MM.1S (cell line): Measurements from ENCODE around the gene ARHGEF10L.

ENCODE experiments used
- DNase-seq: peaks from one replicate; pipeline ENCODE4 v3.0.0-alpha.2; 2015
- H2AFZ ChIP-seq: fragments of 300-600 bp; sonication (generic); 2 replicates; pipeline ENCODE4 v1.6.0; 2016; ENCODE audit warnings: antibody characterized with exemption, low read length
- H3F3A ChIP-seq: fragments of 300-600 bp; sonication (generic); 2 replicates; pipeline ENCODE4 v1.6.1; 2016; ENCODE audit warnings: mild to moderate bottlenecking, antibody characterized with exemption, low read length, moderate library complexity, mixed read lengths; ENCODE audit not compliant: insufficient read depth
- H3K27ac ChIP-seq: fragments of 300-600 bp; sonication (generic); 2 replicates; pipeline ENCODE4 v1.5.1; 2016; ENCODE audit warnings: mild to moderate bottlenecking, low read length
- H3K27me3 ChIP-seq: fragments of 300-600 bp; sonication (generic); replicated peaks from 2 replicates; pipeline ENCODE4 v1.6.0; 2016; ENCODE audit warnings: low read length; ENCODE audit not compliant: insufficient read depth
- H3K36me3 ChIP-seq: fragments of 300-600 bp; sonication (generic); replicated peaks from 2 replicates; pipeline ENCODE4 v1.6.1; 2016; ENCODE audit warnings: mild to moderate bottlenecking, low read length, mixed read lengths; ENCODE audit not compliant: insufficient read depth
- H3K4me1 ChIP-seq: fragments of 300-600 bp; sonication (generic); 2 replicates; pipeline ENCODE4 v1.6.1; 2016; ENCODE audit warnings: low read length, mixed read lengths
- H3K4me2 ChIP-seq: fragments of 300-600 bp; sonication (generic); 2 replicates; pipeline ENCODE4 v1.6.0; 2016; ENCODE audit warnings: low read depth, low read length
- H3K4me3 ChIP-seq: fragments of 300-600 bp; sonication (generic); 2 replicates; pipeline ENCODE4 v1.5.1; 2016; ENCODE audit warnings: low read length, mixed read lengths
- H3K79me2 ChIP-seq: fragments of 300-600 bp; sonication (generic); 2 replicates; pipeline ENCODE4 v1.6.1; 2016; ENCODE audit warnings: mixed run types, low read length, mixed read lengths
- H3K9ac ChIP-seq: fragments of 300-600 bp; sonication (generic); 2 replicates; pipeline ENCODE4 v1.6.1; 2016; ENCODE audit warnings: low read length, mixed read lengths
- H3K9me2 ChIP-seq: fragments of 300-600 bp; sonication (generic); replicated peaks from 2 replicates; pipeline ENCODE4 v1.6.1; 2016; ENCODE audit warnings: mild to moderate bottlenecking, low read length, mixed read lengths; ENCODE audit not compliant: insufficient read depth
- H3K9me3 ChIP-seq: fragments of 300-600 bp; sonication (generic); replicated peaks from 2 replicates; pipeline ENCODE4 v1.6.1; 2016; ENCODE audit warnings: mild to moderate bottlenecking, low read length, mixed read lengths; ENCODE audit not compliant: insufficient read depth
- H4K20me1 ChIP-seq: fragments of 300-600 bp; sonication (generic); 2 replicates; pipeline ENCODE4 v1.6.1; 2016; ENCODE audit warnings: mild to moderate bottlenecking, low read length, moderate library complexity, mixed read lengths; ENCODE audit not compliant: insufficient read depth
- CTCF ChIP-seq: fragments of 300-600 bp; sonication (generic); IDR thresholded peaks from 2 replicates; pipeline ENCODE4 v1.5.1; 2016; ENCODE audit warnings: antibody characterized with exemption, low read length, mixed read lengths
- EZH2 ChIP-seq: fragments of 300-600 bp; sonication (generic); optimal IDR thresholded peaks from 2 replicates; pipeline ENCODE3; 2017; ENCODE audit warnings: low read depth, mild to moderate bottlenecking, antibody characterized with exemption, low read length, mixed read lengths
- EZH2phosphoT487 ChIP-seq: fragments of 300-600 bp; sonication (generic); IDR thresholded peaks from 2 replicates; pipeline ENCODE4 v1.6.1; 2018; ENCODE audit warnings: antibody characterized with exemption, low read length

The ARHGEF10L gene

DNA sequence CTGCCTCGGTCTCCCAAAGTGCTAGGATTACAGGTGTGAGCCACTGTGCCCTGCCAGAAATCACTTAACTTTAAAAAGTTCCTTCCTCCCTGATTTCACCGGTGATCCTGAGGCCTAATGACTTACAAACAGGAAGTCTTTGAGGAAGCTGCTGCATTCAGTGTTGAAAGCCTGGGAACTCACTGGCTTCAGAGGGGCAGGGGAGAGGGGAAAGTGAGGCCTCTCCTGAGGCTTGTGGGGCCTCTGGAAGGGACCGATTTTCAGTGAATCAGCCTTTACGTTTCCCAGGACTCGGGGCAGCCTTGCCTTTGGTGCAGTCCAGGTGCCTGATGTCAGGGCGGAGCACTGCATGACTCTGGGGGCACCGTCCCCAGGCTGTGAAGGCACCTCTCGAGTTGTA is 30.1 kb upstream of the ARHGEF10L start:
- Histone ChIP-seq H3F3A (no peaks in the 10 kb centered on the region), H3K79me2 (no peaks in the 10 kb centered on the region), H3K9ac (no peak overlapping the region), H3K4me1 (no peaks in the 10 kb centered on the region), H3K27ac (no peak overlapping the region), H2AFZ (no peak overlapping the region), H3K27me3 (peaks cover 70% of the 10 kb centered on the region), H3K4me3 (no peak overlapping the region), H3K9me3 (no peaks in the 10 kb centered on the region), H3K4me2 (no peak overlapping the region), H4K20me1 (no peaks in the 10 kb centered on the region), H3K36me3 (no peaks in the 10 kb centered on the region), H3K9me2 (no peaks in the 10 kb centered on the region)
- no peak for TF ChIP-seq EZH2phosphoT487
- TF ChIP-seq EZH2 = no peak
- TF ChIP-seq CTCF = no peak
- DNase-seq = no peak

DNA sequence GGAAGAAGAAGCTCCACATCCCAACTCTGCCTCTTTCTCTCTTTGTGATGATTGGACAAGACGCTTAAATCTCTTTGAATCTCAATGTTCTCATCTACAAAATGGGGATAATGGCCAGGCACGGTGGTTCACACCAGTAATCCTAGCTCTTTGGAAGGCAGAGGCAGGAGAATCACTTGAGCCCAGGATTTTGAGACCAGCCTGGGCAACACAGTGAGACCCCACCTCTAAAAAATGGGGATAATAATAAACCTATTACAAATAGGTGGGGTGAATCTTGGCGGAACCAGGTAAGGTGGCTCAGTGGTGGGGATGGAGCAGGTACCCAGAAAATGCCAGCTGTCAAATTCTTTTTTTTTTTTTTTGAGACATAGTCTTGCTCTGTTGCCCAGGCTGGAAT is 29.4 kb upstream of the ARHGEF10L start:
- no peak overlapping the region for H2AFZ ChIP-seq
- no peak for TF ChIP-seq EZH2phosphoT487
- no peak for TF ChIP-seq EZH2
- TF ChIP-seq CTCF = no peak

DNA sequence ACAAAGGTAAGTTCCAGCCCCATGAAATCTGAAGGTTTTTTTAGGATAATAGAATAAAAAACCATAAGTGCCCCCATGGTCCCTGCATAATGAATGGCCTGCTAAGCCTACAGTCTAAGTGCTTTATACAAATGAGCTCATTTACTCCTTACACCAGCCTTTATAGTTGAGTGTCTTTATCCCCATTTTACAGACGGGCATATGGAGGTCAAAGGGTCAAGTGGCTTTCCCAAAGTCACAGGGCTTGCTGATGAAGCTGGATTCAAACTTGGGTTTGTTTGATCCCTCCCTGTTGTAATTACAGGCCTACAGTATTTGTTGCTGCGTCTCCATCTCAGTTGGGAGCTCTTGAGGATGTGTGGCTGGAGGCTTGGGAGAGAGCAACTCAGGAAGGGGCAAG is 28.3 kb upstream of the ARHGEF10L start:
- no peak for DNase-seq
- H3K27me3 ChIP-seq = peaks cover 70% of the 10 kb centered on the region
- no peak overlapping the region for H3K4me2 ChIP-seq
- H3K4me1 ChIP-seq = no peaks in the 10 kb centered on the region
- H3K9me3 ChIP-seq = no peaks in the 10 kb centered on the region
- H3K27ac ChIP-seq = no peak overlapping the region
- H4K20me1 ChIP-seq = no peaks in the 10 kb centered on the region
- no peak overlapping the region for H3K4me3 ChIP-seq
- H3K79me2 ChIP-seq = no peaks in the 10 kb centered on the region
- no peak for TF ChIP-seq EZH2phosphoT487
- no peak for TF ChIP-seq CTCF
- no peak for TF ChIP-seq EZH2
- no peaks in the 10 kb centered on the region for H3F3A ChIP-seq
- no peaks in the 10 kb centered on the region for H3K9me2 ChIP-seq
- no peak overlapping the region for H2AFZ ChIP-seq
- H3K9ac ChIP-seq = no peak overlapping the region
- no peaks in the 10 kb centered on the region for H3K36me3 ChIP-seq

More for the DNA sequence above, 29.4 kb upstream of the ARHGEF10L start:
- H3K9me2 ChIP-seq = no peaks in the 10 kb centered on the region
- no peaks in the 10 kb centered on the region for H3K4me1 ChIP-seq
- no peak overlapping the region for H3K4me2 ChIP-seq
- no peak overlapping the region for H3K27ac ChIP-seq
- H3K9me3 ChIP-seq = no peaks in the 10 kb centered on the region
- peaks cover 72% of the 10 kb centered on the region for H3K27me3 ChIP-seq
- H3K9ac ChIP-seq = no peak overlapping the region
- no peaks in the 10 kb centered on the region for H3K79me2 ChIP-seq
- DNase-seq = no peak
- H3K4me3 ChIP-seq = no peak overlapping the region
- H3F3A ChIP-seq = no peaks in the 10 kb centered on the region
- H3K36me3 ChIP-seq = no peaks in the 10 kb centered on the region
- H4K20me1 ChIP-seq = no peaks in the 10 kb centered on the region
